NCI-H510A treated with DMSO at 0.1 percent for 48 hours (cell line): ENCODE results near the gene USP28.
"Not testable (repeated sequence)": the region's sequence is repeated elsewhere in the genome, so short reads cannot be mapped to it uniquely, and the experiment has no call there.

ENCODE experiments used
- DNase-seq: peaks from one replicate; lab custom pipeline; 2025; lab: John Stamatoyannopoulos, UW

USP28 gene

DNA sequence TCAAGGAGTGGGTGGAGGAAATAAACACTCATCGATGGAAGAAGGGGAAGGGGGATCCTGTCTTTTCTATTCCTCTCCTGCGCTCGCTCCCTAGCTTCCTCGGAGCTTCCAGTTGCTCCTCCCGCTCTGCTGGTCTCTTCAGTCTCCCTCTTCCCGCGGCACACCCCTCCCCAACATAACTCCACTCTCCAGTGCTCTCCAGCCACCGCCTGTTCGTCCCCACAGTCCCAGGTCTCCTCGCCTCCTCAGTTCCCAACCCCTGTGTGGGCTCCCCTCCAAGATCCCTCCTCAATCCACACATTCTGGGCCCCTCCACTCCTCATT, 102.3 kb downstream of the USP28 start:
- peak; percentile 60 for DNase-seq

GRCh38 chr11:113771964-113772363, 103.4 kb downstream of the USP28 start:
- no peak for DNase-seq

DNA sequence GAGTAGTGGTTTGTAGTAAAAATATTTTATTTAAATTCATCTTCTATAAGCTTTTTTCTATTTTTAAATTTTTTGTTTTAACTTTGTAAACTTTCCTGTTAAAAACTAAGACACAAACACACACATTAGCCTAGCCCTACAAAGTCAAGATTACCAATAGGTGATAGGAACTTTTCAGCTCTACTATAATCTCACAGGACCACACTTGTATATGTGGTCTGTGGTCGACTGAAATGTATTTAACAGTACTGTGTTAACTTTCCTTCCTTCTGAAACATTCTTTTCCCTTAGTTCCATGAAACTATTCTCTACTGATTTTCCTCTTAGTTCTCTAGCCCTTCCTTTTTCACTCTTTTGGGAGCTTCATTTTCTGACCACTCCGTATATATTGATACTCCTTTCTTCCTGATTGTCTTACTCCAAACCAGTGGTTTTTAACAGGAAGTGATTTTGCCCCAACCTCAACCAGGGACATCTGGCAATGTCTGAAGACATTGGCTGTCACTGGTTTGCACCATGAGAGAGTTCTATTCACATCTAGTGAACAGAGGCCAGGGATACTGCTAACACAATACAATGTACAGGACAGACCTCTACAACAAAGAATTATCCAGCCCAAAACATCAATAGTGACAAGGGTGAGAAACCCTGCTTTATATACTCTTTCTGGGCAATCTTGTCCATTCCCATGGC, 110.7 kb downstream of the USP28 start:
- no peak for DNase-seq

DNA sequence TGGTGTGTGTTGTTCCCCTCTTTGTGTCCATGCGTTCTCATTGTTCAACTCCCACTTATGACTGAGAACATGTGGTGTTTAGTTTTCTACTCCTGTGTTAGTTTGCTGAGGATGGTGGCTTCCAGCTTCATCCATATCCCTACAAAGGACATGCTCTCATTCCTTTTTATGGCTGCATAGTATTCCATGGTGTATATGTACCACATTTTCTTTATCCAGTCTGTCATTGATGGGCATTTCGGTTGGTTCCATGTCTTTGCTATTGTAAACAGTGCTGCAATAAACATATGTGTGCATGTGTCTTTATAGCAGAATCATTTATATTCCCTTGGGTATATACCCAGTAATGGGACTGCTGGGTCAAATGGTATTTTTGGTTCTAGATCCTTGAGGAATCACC, 112.3 kb downstream of the USP28 start:
- DNase-seq, result not testable (repeated sequence)

DNA sequence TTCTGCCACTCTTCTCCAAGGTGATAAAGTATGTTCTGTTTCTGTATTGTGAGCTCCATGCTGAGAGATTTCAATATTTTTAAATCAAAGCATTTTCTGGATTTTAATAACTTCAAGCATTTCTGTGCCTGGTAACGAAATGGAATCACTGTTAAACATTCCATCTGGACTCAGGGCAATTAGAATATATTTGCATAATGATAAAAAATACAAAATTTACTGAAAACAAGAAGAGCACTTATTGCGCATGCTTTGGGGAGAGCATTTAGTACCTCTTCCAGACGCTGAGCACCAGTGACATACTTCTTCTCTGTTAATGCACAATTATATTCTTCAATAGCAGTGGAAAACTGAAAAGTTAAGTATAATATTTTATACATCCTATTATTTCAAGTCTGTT, 115.1 kb downstream of the USP28 start:
- DNase-seq, result no peak

GRCh38 chr11:113752932-113753331, 122.4 kb downstream of the USP28 start:
- DNase-seq, result no peak
